ENCODE data around the gene VAPB. TPM values are rescaled to one million over a fixed set of nuclear protein-coding genes. Genes with fewer than 3 reads are reported as not detected.

VAPB gene
- total RNA-seq, 1 donor from 2014 or later = 61.5 TPM

DNA sequence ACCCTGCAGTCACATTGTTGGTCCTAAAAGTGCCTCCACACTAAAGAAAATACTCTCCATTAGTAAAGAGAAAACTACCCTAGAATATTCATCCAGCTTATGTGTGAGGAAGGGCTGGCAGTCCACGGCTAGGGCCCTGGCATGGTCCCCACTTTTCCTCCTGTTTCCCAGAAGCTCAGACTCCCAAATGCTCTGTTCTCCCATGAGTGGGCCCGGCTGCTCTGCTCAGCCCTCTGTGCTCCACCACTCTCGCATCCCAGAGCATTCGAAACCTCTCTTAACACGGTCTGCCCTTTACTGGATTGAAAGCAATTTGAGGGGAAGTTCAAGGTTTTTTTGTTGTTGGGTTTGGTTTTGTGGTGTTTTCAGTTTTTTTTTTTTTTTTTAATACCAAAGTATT, 64.4 kb downstream of the VAPB start:
- Histone ChIP-seq H3K9ac (ENCODE audit: low read length) (no peak overlapping the region), H3K4me2 (ENCODE audit: low read length) (no peak overlapping the region), H2AFZ (ENCODE audit: low read depth, low read length) (no peak overlapping the region), H3K27me3 (ENCODE audit: insufficient read depth, low read length) (no peaks in the 10 kb centered on the region), H3K27ac (ENCODE audit: low read depth, low read length) (no peak overlapping the region), H4K20me1 (ENCODE audit: insufficient read depth, low read length) (no peaks in the 10 kb centered on the region), H3K79me2 (ENCODE audit: insufficient read depth, low read length) (no peaks in the 10 kb centered on the region), H3K9me3 (ENCODE audit: insufficient read depth, low read depth, low read length) (peaks cover under 1% of the 10 kb centered on the region), H3K4me3 (ENCODE audit: insufficient read depth, low read depth, low read length) (no peak overlapping the region), H3K4me1 (ENCODE audit: insufficient read depth, low read length) (peaks cover 10% of the 10 kb centered on the region), H3K36me3 (ENCODE audit: insufficient read depth, low read length) (no peaks in the 10 kb centered on the region)
- H3K4me3 Mint-ChIP-seq (ENCODE audit: unreplicated experiment) = no peak overlapping the region
- peaks cover 4% of the 10 kb centered on the region for H3K9me3 Mint-ChIP-seq (ENCODE audit: unreplicated experiment)
- peaks cover 7% of the 10 kb centered on the region for H3K36me3 Mint-ChIP-seq (ENCODE audit: low read depth, unreplicated experiment)
- no peak for FAIRE-seq
- no peak overlapping the region for H3K27ac Mint-ChIP-seq (ENCODE audit: unreplicated experiment)
- peaks cover 18% of the 10 kb centered on the region for H3K4me1 Mint-ChIP-seq (ENCODE audit: low read depth, unreplicated experiment)
- TF ChIP-seq, protein P1, sequence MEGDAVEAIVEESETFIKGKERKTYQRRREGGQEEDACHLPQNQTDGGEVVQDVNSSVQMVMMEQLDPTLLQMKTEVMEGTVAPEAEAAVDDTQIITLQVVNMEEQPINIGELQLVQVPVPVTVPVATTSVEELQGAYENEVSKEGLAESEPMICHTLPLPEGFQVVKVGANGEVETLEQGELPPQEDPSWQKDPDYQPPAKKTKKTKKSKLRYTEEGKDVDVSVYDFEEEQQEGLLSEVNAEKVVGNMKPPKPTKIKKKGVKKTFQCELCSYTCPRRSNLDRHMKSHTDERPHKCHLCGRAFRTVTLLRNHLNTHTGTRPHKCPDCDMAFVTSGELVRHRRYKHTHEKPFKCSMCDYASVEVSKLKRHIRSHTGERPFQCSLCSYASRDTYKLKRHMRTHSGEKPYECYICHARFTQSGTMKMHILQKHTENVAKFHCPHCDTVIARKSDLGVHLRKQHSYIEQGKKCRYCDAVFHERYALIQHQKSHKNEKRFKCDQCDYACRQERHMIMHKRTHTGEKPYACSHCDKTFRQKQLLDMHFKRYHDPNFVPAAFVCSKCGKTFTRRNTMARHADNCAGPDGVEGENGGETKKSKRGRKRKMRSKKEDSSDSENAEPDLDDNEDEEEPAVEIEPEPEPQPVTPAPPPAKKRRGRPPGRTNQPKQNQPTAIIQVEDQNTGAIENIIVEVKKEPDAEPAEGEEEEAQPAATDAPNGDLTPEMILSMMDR (IDR thresholded peaks at IDR 0.05; ENCODE audit: insufficient read depth, low read depth, low read length) = no peak
- no peak for TF ChIP-seq EZH2 (IDR thresholded peaks at IDR 0.05; ENCODE audit: insufficient read depth, low read length)
- no peaks in the 10 kb centered on the region for H3K27me3 Mint-ChIP-seq (ENCODE audit: low read depth, unreplicated experiment)
- no peak for DNase-seq (ENCODE audit: low read depth)

DNA sequence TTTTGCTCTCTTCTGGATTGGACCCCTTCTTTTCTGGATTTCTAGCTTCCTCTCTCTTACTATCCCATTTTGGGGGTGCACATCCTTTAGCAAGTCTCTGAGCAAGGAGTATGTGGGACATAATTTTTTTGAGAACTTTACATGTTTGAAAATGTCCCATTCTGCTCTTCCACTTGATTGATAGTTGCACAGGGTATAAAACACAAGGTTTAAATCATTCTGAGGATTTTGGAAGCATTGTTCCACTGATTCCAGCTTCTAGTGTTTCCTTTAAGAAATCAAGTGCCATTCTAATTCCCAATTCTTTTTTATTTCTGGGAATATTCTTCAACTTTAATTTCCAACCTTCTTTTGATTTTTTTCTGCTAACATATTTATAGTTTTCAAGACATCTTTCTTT, 65.4 kb downstream of the VAPB start:
- H3K4me3 ChIP-seq (ENCODE audit: insufficient read depth, low read depth, low read length) = no peak overlapping the region
- H3K27me3 Mint-ChIP-seq (ENCODE audit: low read depth, unreplicated experiment) = no peaks in the 10 kb centered on the region

More for the DNA sequence above, 65.4 kb downstream of the VAPB start:
- Histone ChIP-seq H3K9me3 (ENCODE audit: insufficient read depth, low read depth, low read length) (peaks cover 3% of the 10 kb centered on the region), H2AFZ (ENCODE audit: low read depth, low read length) (no peak overlapping the region), H3K4me1 (ENCODE audit: insufficient read depth, low read length) (peaks cover 15% of the 10 kb centered on the region), H3K27ac (ENCODE audit: low read depth, low read length) (no peak overlapping the region), H3K36me3 (ENCODE audit: insufficient read depth, low read length) (no peaks in the 10 kb centered on the region), H3K4me2 (ENCODE audit: low read length) (no peak overlapping the region), H4K20me1 (ENCODE audit: insufficient read depth, low read length) (no peaks in the 10 kb centered on the region), H3K79me2 (ENCODE audit: insufficient read depth, low read length) (no peaks in the 10 kb centered on the region), H3K9ac (ENCODE audit: low read length) (no peak overlapping the region), H3K27me3 (ENCODE audit: insufficient read depth, low read length) (no peaks in the 10 kb centered on the region)
- no peak overlapping the region for H3K4me3 Mint-ChIP-seq (ENCODE audit: unreplicated experiment)
- H3K4me1 Mint-ChIP-seq (ENCODE audit: low read depth, unreplicated experiment) = peaks cover 21% of the 10 kb centered on the region
- DNase-seq (ENCODE audit: low read depth) (no peak), FAIRE-seq (no peak)
- H3K9me3 Mint-ChIP-seq (ENCODE audit: unreplicated experiment) = peaks cover 4% of the 10 kb centered on the region
- H3K36me3 Mint-ChIP-seq (ENCODE audit: low read depth, unreplicated experiment) = peaks cover 9% of the 10 kb centered on the region
- H3K27ac Mint-ChIP-seq (ENCODE audit: unreplicated experiment) = no peak overlapping the region
- TF ChIP-seq EZH2 (IDR thresholded peaks at IDR 0.05; ENCODE audit: insufficient read depth, low read length) = no peak
- TF ChIP-seq, protein P1 (IDR thresholded peaks at IDR 0.05; ENCODE audit: insufficient read depth, low read depth, low read length) = no peak
